Measurements from ENCODE around the gene ULK3. TPM values are rescaled to one million over a fixed set of nuclear protein-coding genes. Genes with fewer than 3 reads are reported as not detected.

The ULK3 gene
- total and polyA plus RNA-seq, 10 of the 15 experiments (the other 5 are each of a cell fraction or from before 2014, with no cell fraction given) = 0.64 to 38.8 (median 27.1) TPM

GRCh38 chr15:74799856-74800558 lies 42.9 kb downstream of the ULK3 start (continued):
- TF ChIP-seq, protein P1, sequence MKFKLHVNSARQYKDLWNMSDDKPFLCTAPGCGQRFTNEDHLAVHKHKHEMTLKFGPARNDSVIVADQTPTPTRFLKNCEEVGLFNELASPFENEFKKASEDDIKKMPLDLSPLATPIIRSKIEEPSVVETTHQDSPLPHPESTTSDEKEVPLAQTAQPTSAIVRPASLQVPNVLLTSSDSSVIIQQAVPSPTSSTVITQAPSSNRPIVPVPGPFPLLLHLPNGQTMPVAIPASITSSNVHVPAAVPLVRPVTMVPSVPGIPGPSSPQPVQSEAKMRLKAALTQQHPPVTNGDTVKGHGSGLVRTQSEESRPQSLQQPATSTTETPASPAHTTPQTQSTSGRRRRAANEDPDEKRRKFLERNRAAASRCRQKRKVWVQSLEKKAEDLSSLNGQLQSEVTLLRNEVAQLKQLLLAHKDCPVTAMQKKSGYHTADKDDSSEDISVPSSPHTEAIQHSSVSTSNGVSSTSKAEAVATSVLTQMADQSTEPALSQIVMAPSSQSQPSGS (IDR thresholded peaks at IDR 0.05; ENCODE audit: low read length) = no peak
- TF ChIP-seq CBX5 (IDR thresholded peaks at IDR 0.05; ENCODE audit: low read depth) (no peak), POLR2AphosphoS2 (IDR thresholded peaks at IDR 0.05; ENCODE audit: low read depth, low read length) (peak; percentile 27; the same call in 1 of the 2 replicates), NBN (IDR thresholded peaks at IDR 0.05) (peak; percentile 91), ZBTB11 (CRISPR knock-in tag; IDR thresholded peaks at IDR 0.05) (no peak), FOS (IDR thresholded peaks at IDR 0.05; ENCODE audit: borderline replicate concordance, extremely low read depth, insufficient read length) (no peak), PML (IDR thresholded peaks at IDR 0.05; ENCODE audit: low read length) (no peak), CHD4 (IDR thresholded peaks at IDR 0.05) (no peak), ZNF24 (IDR thresholded peaks at IDR 0.05) (peak; percentile 77), ZNF384 (IDR thresholded peaks at IDR 0.05; ENCODE audit: borderline replicate concordance, low read depth, low read length) (no peak), CBFB (IDR thresholded peaks at IDR 0.05; ENCODE audit: low read depth) (peak; percentile 76), SMAD5 (IDR thresholded peaks at IDR 0.05; ENCODE audit: low read depth) (no peak), WRNIP1 (IDR thresholded peaks at IDR 0.05; ENCODE audit: borderline replicate concordance, low read depth, low read length) (no peak), POU2F2 (IDR thresholded peaks at IDR 0.05; ENCODE audit: borderline replicate concordance, low read depth, low read length) (peak; percentile 83; the same call in 2 of the 3 replicates), STAT3 (IDR thresholded peaks at IDR 0.05; ENCODE audit: low read depth, low read length) (no peak), SMAD1 (IDR thresholded peaks at IDR 0.05; ENCODE audit: low read depth, partially characterized antibody) (no peak)
- TF ChIP-seq, protein P2, sequence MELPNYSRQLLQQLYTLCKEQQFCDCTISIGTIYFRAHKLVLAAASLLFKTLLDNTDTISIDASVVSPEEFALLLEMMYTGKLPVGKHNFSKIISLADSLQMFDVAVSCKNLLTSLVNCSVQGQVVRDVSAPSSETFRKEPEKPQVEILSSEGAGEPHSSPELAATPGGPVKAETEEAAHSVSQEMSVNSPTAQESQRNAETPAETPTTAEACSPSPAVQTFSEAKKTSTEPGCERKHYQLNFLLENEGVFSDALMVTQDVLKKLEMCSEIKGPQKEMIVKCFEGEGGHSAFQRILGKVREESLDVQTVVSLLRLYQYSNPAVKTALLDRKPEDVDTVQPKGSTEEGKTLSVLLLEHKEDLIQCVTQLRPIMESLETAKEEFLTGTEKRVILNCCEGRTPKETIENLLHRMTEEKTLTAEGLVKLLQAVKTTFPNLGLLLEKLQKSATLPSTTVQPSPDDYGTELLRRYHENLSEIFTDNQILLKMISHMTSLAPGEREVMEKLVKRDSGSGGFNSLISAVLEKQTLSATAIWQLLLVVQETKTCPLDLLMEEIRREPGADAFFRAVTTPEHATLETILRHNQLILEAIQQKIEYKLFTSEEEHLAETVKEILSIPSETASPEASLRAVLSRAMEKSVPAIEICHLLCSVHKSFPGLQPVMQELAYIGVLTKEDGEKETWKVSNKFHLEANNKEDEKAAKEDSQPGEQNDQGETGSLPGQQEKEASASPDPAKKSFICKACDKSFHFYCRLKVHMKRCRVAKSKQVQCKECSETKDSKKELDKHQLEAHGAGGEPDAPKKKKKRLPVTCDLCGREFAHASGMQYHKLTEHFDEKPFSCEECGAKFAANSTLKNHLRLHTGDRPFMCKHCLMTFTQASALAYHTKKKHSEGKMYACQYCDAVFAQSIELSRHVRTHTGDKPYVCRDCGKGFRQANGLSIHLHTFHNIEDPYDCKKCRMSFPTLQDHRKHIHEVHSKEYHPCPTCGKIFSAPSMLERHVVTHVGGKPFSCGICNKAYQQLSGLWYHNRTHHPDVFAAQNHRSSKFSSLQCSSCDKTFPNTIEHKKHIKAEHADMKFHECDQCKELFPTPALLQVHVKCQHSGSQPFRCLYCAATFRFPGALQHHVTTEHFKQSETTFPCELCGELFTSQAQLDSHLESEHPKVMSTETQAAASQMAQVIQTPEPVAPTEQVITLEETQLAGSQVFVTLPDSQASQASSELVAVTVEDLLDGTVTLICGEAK (IDR thresholded peaks at IDR 0.05; ENCODE audit: borderline replicate concordance) = no peak
- TF ChIP-seq, protein P3, sequence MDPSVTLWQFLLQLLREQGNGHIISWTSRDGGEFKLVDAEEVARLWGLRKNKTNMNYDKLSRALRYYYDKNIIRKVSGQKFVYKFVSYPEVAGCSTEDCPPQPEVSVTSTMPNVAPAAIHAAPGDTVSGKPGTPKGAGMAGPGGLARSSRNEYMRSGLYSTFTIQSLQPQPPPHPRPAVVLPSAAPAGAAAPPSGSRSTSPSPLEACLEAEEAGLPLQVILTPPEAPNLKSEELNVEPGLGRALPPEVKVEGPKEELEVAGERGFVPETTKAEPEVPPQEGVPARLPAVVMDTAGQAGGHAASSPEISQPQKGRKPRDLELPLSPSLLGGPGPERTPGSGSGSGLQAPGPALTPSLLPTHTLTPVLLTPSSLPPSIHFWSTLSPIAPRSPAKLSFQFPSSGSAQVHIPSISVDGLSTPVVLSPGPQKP (IDR thresholded peaks at IDR 0.05; ENCODE audit: low read depth, low read length) = no peak
- TF ChIP-seq, protein P4, sequence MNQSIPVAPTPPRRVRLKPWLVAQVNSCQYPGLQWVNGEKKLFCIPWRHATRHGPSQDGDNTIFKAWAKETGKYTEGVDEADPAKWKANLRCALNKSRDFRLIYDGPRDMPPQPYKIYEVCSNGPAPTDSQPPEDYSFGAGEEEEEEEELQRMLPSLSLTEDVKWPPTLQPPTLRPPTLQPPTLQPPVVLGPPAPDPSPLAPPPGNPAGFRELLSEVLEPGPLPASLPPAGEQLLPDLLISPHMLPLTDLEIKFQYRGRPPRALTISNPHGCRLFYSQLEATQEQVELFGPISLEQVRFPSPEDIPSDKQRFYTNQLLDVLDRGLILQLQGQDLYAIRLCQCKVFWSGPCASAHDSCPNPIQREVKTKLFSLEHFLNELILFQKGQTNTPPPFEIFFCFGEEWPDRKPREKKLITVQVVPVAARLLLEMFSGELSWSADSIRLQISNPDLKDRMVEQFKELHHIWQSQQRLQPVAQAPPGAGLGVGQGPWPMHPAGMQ (IDR thresholded peaks at IDR 0.05; ENCODE audit: borderline replicate concordance) = no peak

Data from GM12878 (cell line).